ENCODE measurements around the gene TBC1D12. TPM values are rescaled to one million over a fixed set of nuclear protein-coding genes. Genes with fewer than 3 reads are reported as not detected.
A peak's percentile ranks its signal among the peaks of the same experiment; 100 is the strongest.

The TBC1D12 gene
- total RNA-seq (ENCODE audit: unreplicated experiment), result 5.1 TPM
- long read RNA-seq, full-length matches to known transcripts, result 1 of 2 reads
- long read RNA-seq, partial matches to known transcripts, result 1 of 2 reads
- long read RNA-seq, other reads (novel, unspliced or antisense), result 0 of 2 reads

DNA sequence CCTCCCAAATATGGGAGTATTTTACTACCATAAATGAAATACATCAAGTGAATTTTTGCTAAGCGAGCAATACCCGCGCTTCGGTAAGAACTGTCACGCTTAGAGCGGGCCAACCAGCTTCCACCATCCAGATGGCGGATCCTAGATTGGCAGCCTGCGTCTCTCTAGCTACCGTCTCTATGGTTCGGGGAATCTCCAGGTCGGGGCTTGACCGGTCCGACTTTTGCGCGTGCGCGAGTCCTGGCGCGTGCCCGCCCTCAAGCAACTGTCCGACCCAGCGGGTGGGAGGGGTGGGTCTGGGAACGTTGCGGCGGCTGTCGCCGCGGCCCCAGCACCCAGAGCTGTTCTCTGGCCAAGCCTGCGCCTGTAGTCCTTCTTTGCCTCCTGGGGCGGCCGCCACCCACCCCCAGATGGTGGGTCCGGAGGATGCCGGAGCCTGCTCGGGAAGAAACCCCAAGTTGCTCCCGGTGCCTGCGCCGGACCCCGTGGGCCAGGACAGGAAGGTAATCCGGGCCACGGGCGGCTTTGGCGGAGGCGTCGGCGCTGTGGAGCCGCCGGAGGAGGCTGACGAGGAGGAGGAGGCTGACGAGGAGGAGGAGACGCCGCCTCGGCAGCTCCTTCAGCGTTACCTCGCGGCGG lies at the start of gene TBC1D12:
TBC1D12 (plus strand) TSS at position 338 of the 639 bp plus-strand sequence; CDS start at position 411, 73 bp downstream.
- peaks cover 5% of the 10 kb centered on the region for H3K27me3 Mint-ChIP-seq (ENCODE audit: unreplicated experiment)
- H3K9me3 Mint-ChIP-seq (ENCODE audit: unreplicated experiment), result peaks cover 5% of the 10 kb centered on the region
- H3K27ac Mint-ChIP-seq (ENCODE audit: unreplicated experiment), result peak within 1 kb of the TSS; percentile 71
- TF ChIP-seq CTCF (IDR thresholded peaks at IDR 0.05; ENCODE audit: partially characterized antibody, unreplicated experiment), result no peak
- H3K4me3 Mint-ChIP-seq (ENCODE audit: unreplicated experiment), result peak within 1 kb of the TSS; percentile 92
- DNase-seq, result peak; percentile 97
- H3K36me3 Mint-ChIP-seq (ENCODE audit: unreplicated experiment), result no peaks in the 10 kb centered on the region
- no peaks in the 10 kb centered on the region for H3K4me1 Mint-ChIP-seq (ENCODE audit: low read depth, unreplicated experiment)

GRCh38 chr10:94353336-94353735 lies 49.0 kb upstream of the TBC1D12 start:
- H3K9me3 Mint-ChIP-seq (ENCODE audit: unreplicated experiment), result no peaks in the 10 kb centered on the region
- H3K4me3 Mint-ChIP-seq (ENCODE audit: unreplicated experiment), result no peak overlapping the region
- DNase-seq, result no peak
- H3K4me1 Mint-ChIP-seq (ENCODE audit: low read depth, unreplicated experiment), result no peaks in the 10 kb centered on the region
- TF ChIP-seq CTCF (IDR thresholded peaks at IDR 0.05; ENCODE audit: partially characterized antibody, unreplicated experiment), result no peak
- H3K36me3 Mint-ChIP-seq (ENCODE audit: unreplicated experiment), result no peaks in the 10 kb centered on the region
- H3K27me3 Mint-ChIP-seq (ENCODE audit: unreplicated experiment), result no peaks in the 10 kb centered on the region
- H3K27ac Mint-ChIP-seq (ENCODE audit: unreplicated experiment), result no peak overlapping the region

- TF ChIP-seq CTCF (IDR thresholded peaks at IDR 0.05; ENCODE audit: partially characterized antibody, unreplicated experiment), result no peak
- no peaks in the 10 kb centered on the region for H3K4me1 Mint-ChIP-seq (ENCODE audit: low read depth, unreplicated experiment)
- H3K27me3 Mint-ChIP-seq (ENCODE audit: unreplicated experiment), result no peaks in the 10 kb centered on the region
- H3K36me3 Mint-ChIP-seq (ENCODE audit: unreplicated experiment), result no peaks in the 10 kb centered on the region
- no peaks in the 10 kb centered on the region for H3K9me3 Mint-ChIP-seq (ENCODE audit: unreplicated experiment)
- no peak for DNase-seq
- no peak overlapping the region for H3K4me3 Mint-ChIP-seq (ENCODE audit: unreplicated experiment)
- H3K27ac Mint-ChIP-seq (ENCODE audit: unreplicated experiment), result no peak overlapping the region
Observed at GRCh38 chr10:94355841-94356240, 46.5 kb upstream of the TBC1D12 start.

GRCh38 chr10:94357193-94357592 lies 45.1 kb upstream of the TBC1D12 start:
- DNase-seq, result no peak
- Mint-ChIP-seq H3K4me1 (ENCODE audit: low read depth, unreplicated experiment) (peaks cover 3% of the 10 kb centered on the region), H3K36me3 (ENCODE audit: unreplicated experiment) (no peaks in the 10 kb centered on the region), H3K27me3 (ENCODE audit: unreplicated experiment) (no peaks in the 10 kb centered on the region), H3K27ac (ENCODE audit: unreplicated experiment) (no peak overlapping the region), H3K4me3 (ENCODE audit: unreplicated experiment) (no peak overlapping the region), H3K9me3 (ENCODE audit: unreplicated experiment) (no peaks in the 10 kb centered on the region)
- no peak for TF ChIP-seq CTCF (IDR thresholded peaks at IDR 0.05; ENCODE audit: partially characterized antibody, unreplicated experiment)

- Mint-ChIP-seq H3K9me3 (ENCODE audit: unreplicated experiment) (no peaks in the 10 kb centered on the region), H3K36me3 (ENCODE audit: unreplicated experiment) (no peaks in the 10 kb centered on the region), H3K4me3 (ENCODE audit: unreplicated experiment) (no peak overlapping the region), H3K27me3 (ENCODE audit: unreplicated experiment) (no peaks in the 10 kb centered on the region), H3K27ac (ENCODE audit: unreplicated experiment) (peak overlapping the region; percentile 41), H3K4me1 (ENCODE audit: low read depth, unreplicated experiment) (peaks cover 3% of the 10 kb centered on the region)
- TF ChIP-seq CTCF (IDR thresholded peaks at IDR 0.05; ENCODE audit: partially characterized antibody, unreplicated experiment), result no peak
- no peak for DNase-seq
Observed at GRCh38 chr10:94358480-94358879, 43.9 kb upstream of the TBC1D12 start.
